ENCODE measurements around the gene TPBG.
"Not testable (repeated sequence)": the region's sequence is repeated elsewhere in the genome, so short reads cannot be mapped to it uniquely, and the experiment has no call there.

TPBG gene

DNA sequence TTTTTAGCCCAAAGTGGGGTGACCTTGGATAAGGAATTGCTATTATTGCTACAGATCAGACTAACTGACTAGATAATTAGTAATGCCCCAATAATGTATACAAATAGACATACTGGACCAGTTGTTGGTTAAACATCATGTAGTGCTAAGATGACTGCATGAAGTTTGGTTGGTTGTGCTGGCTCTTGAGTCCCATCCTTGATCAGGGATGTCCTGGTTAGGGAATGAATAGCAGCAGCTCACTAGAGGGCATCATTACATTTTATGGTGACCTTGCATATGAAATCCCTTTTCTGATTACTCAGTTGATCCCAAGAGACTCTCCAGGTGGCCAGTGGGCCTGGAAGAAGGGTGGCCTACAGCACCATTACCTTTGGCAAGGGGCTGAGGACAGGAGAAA, 10.9 kb downstream of the TPBG start:
- no peak for DNase-seq (ENCODE audit: low read depth, low spot score)

DNA sequence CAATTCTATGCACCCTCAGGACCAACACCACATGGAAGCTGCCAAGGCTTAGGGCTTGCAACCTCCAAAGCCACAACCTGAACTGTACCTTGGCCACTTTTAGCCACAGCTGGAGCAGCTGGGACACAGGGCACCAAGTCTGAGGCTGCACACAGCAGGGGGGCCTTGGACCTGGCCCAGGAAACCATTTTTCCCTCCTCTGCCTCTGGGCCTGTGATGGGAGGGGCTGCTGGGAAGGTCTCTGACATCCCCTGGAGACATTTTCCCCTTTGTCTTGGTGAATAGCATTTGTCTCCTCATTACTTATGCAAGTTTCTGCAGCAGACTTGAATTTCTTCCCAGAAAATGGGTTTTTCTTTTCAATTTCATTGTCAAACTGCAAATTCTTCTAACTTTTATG, 13.0 kb downstream of the TPBG start:
- no peak for DNase-seq (ENCODE audit: low read depth, low spot score)

DNA sequence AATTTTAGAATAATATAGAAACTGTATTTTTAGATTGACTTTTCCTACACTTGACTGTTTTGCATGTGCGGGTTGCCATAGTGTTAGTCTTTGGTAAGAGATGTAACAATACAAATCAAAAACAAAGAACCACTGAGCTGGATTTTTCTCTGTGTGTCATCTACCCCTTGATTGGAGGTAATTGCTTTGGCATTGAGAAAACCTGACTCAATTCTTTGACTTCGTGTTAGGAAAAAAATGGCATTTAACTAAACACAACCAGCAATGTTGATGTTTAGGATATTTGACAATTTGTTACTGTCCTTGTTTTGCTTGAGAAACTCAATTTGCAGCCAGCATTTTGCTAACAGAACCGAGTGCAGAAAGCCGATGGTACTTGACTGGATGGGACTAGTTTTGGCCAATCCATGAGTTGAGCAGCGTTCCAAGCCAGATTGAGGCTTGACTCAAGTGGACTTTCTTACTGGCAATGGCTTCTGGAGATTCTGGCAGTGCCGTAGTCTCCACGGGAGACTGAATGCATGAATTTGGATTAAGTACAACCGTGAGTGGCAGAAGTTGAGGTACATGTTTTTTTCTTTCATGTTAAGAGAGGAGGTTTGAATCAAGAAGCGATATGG, 17.1 kb downstream of the TPBG start:
- DNase-seq (ENCODE audit: low read depth, low spot score) = no peak

DNA sequence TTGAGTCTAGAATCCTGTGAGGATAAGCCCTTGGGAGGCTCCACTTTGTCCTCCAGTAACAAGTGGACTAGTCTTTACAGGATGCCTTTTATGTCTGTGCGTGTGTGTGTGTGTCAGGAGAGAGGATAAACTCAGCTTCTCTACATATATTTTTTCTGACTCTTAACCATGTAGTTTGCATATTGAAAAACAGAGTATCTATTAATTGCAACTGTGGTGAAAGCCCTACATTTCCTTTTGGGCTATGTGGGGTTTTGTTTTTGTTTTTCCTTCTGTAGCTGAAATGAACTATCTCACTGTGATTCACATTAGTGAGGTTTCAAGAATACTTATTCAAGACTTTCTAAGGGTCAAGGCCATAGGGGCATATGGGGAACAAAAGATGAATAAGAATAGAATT, 17.7 kb downstream of the TPBG start:
- DNase-seq (ENCODE audit: low read depth, low spot score) = no peak

DNA sequence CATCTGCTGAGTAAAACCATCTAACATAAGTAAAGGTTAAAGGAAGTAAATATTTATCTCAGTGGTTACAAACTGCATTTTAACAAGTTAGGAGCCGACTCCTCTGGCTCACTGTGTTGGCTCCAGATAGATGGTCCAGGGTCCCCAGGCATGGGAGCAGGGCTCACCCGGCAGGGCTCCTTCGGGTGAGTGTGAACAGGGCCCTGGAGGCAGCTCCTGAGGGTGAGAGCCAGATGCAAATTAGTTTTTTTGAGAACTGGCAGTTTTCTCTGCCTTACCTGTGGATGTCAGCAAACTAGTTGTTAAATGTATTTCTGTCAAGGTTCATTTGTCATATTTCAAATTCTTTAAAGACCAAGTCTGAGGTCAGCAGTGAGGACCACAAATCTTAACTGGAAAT, 21.5 kb downstream of the TPBG start:
- no peak for DNase-seq (ENCODE audit: low read depth, low spot score)

DNA sequence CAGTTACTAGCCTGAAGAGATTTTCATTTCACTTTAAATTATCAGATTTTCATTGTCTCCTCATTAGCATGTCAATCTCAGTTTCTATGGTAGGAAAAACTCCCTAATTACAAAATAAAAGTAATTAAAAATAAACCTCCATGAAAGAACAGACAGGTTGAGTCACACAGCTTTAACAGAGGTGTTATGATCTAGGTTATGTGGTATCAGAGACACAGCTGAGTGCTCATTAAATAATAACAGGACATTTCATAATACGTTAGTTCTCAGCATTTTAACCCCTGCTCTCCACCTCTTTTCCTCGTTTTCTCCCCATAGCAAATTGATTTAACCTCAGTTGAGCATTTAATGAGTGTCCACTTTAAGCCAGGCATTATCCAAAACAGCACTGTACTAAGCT, 21.9 kb downstream of the TPBG start:
- no peak for DNase-seq (ENCODE audit: low read depth, low spot score)

DNA sequence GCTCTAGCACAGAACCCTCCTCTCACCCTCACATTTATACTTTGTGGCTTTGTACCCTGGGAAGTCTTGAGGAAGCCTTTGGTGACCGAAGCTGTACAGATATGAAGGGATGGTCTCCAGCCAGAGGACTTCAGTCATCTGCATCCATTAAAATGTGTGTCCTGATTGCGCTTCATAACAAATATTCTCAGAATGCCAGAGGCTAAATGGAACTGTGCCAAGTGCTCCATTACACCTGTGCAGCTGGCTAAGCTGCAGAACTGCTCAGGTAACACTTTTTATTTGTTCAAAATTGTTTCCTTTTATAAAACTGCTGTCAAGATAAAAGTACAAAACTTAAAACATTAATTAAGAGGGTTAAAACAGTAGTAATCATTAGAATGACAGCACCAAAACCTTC, 22.3 kb downstream of the TPBG start:
- DNase-seq (ENCODE audit: low read depth, low spot score) = no peak

DNA sequence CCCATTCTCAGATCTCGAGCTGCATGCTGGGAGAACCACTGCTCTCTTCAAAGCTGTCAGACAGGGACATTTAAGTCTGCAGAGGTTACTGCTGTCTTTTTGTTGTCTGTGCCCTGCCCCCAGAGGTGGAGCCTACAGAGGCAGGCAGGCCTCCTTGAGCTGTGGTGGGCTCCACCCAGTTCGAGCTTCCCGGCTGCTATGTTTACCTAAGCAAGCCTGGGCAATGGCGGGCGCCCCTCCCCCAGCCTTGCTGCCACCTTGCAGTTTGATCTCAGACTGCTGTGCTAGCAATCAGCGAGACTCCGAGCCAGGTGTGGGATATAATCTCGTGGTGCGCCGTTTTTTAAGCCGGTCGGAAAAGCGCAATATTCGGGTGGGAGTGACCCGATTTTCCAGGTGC, 31.2 kb downstream of the TPBG start:
- not testable (repeated sequence) for DNase-seq (ENCODE audit: low read depth, low spot score)

DNA sequence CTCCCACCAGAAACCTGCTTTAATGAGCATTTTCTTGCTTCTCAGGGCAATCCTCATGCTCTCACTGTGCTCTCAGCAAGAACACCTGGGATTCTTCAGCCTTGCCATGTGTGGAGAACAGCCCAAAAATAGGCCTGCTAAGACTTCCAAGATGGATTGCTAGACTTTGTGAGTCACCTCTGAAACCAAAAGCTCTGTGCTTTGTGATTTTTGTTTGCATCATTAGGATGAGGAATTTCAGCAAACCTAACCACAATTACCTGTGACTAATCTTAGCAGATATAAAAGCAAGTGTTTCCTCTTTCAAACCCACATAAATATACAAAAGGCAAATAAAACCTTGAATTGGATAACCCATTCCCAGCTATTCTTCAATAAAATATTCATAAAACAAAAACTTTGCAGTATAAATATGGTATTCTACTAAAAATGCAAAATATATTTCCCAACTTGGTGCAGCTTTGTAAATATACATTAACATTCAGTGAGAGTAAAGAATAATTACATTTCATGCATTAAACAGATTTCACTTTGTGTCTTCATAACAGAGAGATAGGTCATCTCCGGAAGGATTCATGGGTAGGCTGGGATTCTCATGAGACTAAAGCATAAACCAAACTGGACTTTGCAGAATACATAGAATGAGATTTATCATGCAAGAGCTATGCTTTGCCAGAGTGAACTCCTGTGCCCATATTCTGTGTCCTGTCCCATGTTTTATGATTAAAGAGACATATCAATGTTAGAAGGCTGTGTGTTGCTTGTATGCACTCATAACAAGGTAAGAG, 33.5 kb downstream of the TPBG start:
- no peak for DNase-seq (ENCODE audit: low read depth, low spot score)

DNA sequence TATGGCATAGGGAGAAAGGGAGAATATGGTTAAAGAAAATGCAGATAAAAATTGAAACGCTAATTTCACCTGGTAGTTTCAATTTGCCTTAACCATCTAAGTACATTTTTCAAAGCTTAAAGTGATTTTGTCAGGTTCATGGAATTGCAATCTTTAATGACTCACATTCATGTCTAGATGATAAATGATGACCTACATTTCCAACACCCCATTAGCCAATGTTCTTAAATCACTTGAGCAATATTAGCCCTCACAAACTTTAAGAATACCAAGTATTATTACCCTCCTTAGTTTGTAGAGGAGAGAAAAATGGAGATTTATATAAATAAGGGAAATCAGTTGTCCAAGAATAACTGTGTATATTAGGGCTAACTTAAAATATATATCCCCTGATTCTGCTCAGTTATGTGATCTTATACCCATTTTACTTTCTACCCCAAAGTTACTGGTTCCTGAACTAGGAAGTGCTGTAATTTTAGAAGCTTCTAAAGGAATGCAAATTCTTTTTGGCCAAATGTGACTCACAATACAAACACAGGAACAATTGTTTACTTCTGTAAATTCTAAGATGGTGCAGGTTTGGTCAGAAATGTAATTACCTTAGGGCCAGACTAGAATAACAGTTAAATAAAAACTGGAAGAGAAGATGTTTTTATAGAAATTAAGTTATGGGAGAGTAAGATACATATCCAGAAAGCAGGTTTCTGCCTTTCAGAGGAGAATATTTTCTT, 34.5 kb downstream of the TPBG start:
- DNase-seq (ENCODE audit: low read depth, low spot score) = no peak

DNA sequence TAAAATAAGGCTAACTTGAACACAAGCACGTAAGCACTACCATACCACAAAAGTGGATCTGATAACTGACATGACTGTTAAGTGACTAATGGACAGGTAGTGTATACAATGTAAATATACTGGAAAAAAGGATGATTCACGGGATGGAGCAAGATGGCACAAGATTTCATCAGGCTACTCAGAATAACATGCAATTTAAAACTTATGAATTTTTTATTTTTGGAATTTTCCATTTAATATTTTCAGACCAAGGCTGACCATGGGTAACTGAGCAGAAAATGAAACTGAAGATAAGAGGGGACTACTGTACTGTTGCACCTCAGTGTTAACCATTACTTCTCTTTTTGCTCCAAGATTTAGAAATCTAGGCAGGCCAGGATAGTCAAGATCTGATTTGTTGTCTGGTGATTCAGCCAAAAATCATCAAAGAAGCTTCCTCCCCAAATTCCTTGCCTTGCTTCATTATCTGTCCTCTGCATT, 45.4 kb downstream of the TPBG start:
- DNase-seq (ENCODE audit: low read depth, low spot score) = no peak

DNA sequence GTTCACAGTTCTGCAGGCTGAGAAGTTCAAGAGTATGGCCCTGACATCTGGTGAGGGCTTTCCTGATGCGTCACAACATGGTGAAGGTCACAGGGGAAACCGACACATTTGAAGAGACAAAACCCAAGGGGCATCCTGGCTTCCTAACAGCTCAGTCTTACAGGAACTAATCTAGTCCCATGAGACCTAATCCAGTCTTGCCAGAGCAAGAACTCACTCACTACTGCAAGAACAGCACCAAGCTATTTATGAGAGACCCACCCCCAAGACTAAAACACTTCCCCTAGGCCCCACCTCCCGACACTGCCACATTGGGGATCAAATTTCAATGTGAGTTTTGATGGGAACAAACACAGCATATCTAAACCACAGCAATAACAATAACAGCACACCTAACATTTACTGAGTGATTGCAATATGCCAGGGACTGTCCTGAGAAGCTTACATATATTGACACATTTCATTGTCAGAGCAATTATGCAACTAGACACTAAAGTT, 46.6 kb downstream of the TPBG start:
- peak; percentile 77 for DNase-seq (ENCODE audit: low read depth, low spot score)

DNA sequence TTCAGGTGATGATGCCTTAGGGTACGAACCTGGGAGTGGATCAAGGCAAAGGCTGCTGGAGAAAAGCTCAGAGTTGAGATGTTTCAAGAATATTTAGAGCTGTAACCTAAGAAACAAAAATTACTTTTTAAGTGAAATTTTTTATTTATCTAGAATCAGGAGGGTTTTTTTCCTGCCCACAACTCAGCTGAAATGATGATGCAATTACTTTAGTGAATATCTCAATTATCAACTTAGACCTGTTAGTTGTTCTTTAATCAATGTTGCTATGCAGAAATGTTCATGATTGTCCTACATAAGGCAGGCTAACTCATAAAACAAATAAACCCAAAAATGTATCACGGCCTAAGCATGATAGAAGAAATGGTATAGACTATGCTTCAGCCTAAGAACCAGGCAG, 50.3 kb downstream of the TPBG start:
- DNase-seq (ENCODE audit: low read depth, low spot score) = no peak

DNA sequence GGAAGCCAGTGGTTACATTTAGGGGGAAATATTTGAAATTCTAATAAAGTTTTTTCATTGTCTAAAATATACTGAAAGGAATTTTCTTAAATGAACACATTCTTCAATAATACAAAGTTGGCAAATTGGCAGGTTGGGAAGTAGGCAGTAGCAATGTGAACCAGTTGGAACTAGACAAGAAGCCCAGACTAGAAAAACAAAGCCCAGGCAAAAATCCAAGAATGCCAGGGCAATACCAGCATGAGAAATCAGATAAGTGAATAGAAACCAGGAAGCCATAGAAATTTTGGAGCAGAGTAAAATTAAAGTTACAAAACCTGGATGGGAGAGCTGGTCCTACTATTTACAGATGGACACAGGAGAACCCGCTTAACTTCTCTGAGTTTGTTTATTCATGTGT, 52.2 kb downstream of the TPBG start:
- DNase-seq (ENCODE audit: low read depth, low spot score) = no peak

DNA sequence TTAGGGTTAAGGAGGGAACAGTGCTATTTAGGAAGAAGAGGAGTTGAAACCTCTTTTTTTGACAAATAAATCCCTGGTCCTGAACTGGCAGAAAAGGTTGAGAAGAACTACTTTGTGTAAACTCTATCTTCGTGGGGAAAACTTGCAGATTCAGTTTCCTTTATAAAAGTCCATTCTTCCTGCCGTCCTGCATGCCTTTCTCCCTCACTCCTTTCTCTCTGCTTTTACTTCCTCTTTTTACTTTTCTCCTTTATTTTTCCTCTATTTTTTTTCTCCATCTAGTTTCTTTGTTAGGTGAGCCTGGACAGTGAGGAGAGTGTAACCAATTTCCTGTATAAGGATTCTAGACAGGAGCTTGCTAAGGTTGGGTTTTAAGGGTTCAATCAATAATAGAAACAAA, 52.7 kb downstream of the TPBG start:
- DNase-seq (ENCODE audit: low read depth, low spot score) = no peak

All from smooth muscle cell of the brain vasculature (primary cell).